Measurements from ENCODE around the gene NUP133. TPM values are rescaled to one million over a fixed set of nuclear protein-coding genes. Genes with fewer than 3 reads are reported as not detected.
"Not testable (repeated sequence)": the region's sequence is repeated elsewhere in the genome, so short reads cannot be mapped to it uniquely, and the experiment has no call there.

Gene NUP133
- polyA plus RNA-seq, 3 donors: 43.2 to 49.0 (median 44.6) TPM

DNA sequence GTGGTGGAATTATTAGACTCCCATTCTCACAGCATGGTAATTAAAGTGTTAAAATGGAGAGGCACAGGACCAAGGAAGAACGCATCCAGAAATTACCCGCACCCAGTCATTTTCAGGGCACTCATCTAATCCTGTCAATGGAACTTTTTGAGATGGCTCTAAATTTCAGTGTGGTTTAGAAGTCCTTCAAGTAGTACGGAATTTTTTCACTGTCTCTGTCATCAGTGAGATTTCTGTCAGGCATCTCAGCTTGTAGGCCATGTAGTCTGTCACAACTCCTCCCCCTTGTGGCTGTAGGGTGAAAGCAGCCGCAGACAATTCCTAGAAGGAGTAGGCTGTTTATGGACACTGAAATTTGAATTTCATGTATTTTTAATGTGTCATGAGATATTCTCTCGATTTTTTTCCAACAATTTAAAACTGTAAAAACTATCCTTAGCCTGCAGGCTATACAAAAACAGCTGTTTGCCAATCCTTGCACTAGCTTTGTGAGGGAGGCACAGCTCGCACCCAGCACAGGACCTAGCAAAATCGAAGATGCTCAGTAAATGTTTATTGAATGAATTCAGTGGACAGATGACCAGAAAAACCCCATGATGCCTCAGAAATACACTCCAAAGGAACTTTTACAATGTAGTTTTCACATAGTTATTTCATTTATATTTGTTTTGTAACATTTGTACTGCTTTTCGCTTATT, 6.6 kb upstream of the NUP133 start:
- peak; percentile 57 for DNase-seq

DNA sequence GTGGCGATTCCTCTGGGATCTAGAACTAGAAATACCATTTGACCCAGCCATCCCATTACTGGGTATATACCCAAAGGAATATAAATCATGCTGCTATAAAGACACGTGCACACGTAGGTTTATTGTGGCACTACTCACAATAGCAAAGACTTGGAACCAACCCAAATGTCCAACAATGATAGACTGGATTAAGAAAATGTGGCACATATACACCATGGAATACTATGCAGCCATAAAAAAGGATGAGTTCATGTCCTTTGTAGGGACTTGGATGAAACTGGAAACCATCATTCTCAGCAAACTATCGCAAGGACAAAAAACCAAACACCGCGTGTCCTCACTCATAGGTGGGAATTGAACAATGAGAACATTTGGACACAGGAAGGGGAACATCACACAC, 3.5 kb upstream of the NUP133 start:
- not testable (repeated sequence) for DNase-seq

DNA sequence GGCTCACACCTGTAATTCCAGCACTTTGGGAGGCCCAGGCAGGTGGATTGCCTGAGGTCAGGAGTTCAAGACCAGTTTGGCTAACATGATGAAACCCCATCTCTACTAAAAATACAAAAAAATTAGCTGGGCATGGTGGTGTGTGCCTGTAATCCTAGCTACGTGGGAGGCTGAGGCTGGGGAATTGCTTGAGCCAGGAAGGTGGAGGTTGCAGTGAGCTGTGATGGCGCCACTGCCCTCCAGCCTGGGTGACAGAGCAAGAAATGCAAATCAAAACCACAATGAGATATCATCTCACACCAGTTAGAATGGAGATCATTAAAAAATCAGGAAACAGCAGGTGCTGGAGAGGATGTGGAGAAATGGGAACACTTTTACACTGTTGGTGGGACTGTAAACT, 3.1 kb upstream of the NUP133 start:
- DNase-seq: not testable (repeated sequence)

DNA sequence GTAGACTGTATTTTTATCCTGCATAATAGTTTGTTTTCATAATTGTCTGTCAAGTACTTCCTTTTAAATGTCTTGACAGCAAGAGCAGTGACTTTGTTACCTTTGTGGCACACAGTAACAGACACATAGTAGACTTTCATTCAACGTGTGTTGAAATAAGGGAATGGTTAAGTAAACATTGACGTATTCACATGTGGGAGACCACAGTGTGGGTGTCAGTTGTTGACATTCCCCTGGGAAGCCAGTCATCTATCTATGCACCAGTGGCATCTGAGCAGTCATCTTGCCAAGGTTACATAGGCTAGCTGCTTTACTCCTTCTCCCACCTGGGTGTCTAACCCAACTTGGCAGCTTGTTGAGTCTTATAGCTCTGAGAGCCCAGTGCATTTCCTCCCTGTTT, 1.4 kb upstream of the NUP133 start:
- no peak for DNase-seq

DNA sequence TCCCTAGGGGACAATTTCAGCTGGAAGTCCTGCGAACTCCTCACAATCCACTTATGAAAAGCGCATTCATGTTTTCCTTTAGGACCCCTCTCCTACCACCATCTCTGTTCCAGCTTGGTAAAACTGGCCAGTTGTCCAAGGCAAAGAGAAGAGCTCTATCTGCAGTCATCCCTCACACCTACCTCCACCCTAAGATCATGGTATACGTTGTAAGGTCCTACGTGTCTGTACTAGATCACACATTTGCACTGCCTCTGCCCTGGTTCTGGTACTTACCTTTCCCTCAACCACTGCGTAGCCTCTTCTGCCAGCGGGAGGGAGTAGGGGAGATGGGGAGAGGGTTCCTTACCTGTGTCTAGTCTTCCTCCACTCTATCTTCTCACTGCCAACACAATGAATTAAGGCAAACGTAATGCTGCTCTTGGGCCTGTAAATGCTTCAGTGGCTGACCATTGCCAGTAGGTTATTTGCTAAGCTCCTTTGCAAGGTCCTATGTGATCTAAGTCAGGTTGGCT, 739 bp upstream of the NUP133 start:
- DNase-seq: no peak

DNA sequence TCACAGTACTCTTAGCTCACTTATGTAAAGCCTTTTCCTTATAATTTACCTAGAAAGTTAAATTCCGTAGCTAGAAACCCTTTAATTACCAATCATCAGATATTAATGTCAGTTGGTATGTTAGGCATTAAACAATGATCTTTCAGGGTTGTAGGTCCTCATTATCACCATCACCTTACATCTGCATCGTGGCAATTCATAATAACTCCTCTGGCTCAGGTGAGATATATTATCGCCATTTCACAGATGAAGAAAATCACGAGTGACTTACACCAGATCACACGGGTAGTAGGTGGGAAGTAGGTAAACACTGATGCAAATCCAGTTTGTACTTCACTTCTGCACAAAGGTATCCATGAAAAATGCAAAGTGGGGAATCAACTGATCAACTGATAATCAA, 639 bp downstream of the NUP133 start:
- DNase-seq: no peak

DNA sequence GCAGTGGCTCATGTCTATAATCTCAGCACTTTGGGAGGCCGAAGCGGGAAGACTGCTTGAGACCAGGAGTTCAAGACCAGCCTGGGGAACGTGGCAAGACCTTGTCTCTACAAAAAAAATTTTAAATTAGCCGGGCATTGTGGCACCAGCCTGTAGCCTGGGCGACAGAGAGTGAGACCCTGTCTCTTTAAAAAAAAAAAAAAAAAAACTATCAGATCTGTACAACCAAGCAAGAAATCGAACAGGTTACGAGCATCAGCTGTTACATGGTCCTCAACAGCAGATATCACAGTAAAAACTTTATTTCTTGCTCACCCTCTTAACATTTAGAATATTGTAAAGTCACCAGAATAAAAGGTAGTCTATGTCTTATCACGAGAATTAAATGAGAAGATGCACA, 1.5 kb downstream of the NUP133 start:
- no peak for DNase-seq

DNA sequence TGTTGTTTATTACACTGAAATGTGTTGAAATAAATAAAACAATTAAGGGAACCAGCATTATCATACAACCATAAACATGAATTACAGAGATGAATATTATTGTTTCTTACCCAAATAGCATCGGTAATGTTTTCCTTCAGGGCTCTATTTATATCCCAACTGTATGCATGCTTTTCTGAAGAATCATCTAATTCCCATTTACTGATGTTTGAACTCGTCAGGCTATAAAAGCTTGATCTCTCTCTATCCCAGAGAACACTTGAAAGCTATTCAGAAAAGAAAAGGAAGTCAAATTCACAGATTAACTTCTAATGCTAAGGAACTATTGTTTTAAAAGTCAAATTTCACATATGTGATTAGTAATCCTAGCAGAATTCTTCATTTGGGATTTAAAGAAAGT, 12.4 kb downstream of the NUP133 start:
- DNase-seq: no peak

DNA sequence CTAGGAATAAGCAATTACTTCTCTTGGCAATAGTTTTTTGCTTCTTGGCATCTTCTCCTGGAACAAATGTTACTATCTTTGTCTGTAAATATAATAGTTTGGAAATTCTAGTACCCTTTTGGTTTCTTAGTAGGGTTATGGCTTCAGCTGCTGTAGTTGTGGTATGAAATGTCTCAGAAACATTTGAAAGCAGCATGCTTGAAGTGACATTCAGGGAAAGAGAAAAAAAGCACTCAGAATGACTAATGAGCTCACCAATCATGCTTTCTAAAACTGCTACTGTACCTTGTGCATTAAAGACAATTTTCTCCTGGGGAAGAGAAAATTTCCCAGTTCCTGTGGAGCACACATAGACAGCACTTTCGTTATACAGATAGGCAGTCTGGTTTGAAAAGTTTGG, 21.0 kb downstream of the NUP133 start:
- DNase-seq: no peak

DNA sequence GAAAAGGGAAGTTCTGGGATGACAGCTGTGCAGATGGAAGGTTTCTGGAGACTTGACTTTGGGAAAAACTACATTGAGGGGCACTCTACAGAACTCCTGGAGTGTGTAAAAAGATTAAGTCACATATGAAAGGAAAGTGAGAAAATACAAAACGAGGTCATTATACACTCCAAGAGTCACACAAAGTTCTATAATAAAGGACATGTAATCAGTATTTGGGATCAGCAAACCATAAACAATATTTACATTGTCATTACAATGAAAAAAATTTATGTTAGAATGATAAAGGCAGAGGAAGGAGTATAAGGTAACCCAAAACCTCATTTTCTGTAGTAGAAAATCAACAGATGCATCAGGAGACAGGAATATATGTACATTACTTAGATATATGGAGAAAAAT, 22.8 kb downstream of the NUP133 start:
- DNase-seq: no peak

DNA sequence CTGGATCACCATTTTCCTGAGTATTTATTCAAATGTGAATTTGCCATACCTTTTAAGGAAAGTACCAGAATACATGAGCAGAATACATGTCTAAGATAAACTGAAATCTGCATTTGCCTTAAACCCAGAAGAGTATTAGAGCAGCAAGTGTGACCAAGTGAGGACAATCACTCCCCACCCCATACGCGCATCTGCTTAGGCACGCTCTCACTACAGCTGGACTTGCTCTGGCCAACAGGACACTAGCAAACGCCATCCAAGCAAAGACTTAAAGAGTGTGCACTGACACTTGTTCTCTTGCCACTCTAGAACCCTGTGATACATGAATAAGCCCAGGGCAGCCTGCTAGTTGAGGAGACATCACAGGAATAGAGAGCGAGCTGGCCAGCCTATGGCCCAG, 25.6 kb downstream of the NUP133 start:
- DNase-seq: no peak

DNA sequence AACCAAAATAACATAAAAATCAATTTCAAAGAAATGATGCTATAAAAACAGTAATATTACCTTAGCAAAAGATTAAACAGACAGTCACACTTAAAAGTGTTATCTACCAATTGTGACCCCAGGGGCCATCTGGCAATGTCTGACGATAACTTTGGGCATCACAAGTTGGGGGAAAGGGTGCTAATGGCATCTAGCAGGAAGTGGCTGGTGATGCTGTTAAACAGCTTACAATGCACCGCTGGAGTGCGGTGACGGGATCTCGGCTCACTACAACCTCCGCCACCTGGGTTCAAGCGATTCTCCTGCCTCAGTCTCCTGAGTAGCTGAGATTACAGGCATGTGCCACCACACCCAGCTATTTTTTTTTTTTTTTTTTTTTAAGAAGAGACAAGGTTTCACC, 27.6 kb downstream of the NUP133 start:
- DNase-seq: no peak

DNA sequence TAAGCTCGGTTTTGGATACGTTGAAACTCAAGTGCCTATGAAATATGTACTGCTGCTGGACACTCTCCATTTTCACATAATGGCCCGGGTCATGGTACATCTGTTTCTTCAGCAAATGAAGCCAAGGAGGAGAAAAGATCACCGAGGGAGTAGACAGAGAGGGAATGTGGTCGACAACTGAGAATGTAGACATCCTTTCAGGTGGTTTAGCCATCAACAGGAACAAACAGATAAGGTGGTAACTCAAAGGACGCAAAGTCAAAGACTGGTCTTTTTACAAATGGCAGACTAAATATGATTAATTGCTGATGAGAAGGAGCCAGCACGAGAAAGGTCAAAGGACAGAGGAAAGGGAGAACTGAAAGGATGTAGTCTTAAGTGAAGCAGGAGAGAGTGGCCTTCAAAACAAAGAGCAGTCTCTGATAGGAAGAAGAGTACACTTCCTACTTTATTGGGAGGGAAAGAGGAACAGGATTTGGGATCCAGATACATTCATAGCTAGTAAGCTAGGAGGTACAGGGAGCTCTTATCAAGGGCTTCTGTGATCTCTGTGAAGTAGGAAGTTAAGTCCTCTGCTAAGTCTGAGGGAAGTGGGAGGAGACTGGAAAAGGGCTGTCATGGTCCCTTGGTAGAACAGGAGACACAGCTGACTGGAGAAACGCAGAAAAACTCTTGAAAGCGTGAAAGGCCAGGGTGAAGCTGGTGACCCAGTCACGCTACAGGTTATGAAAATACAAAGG, 28.3 kb downstream of the NUP133 start:
- DNase-seq: peak; percentile 4

DNA sequence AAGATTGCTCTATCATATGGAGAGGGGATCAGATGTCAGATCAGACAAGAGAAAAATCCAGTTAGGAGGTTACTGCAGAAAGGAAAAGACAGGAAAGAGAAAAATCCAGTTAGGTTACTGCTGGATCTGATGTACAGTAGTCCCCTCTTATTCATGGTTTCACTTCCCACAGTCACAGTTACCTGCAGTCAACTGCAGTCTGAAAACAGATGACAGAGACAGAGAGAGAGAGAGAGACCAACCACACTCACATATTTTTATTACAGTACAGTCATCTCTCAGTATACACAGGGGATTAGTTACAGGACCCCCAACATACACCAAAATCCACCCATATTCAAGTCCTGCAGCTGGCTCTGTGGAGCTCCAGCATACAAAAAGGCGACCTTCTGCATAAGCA, 29.3 kb downstream of the NUP133 start:
- no peak for DNase-seq

DNA sequence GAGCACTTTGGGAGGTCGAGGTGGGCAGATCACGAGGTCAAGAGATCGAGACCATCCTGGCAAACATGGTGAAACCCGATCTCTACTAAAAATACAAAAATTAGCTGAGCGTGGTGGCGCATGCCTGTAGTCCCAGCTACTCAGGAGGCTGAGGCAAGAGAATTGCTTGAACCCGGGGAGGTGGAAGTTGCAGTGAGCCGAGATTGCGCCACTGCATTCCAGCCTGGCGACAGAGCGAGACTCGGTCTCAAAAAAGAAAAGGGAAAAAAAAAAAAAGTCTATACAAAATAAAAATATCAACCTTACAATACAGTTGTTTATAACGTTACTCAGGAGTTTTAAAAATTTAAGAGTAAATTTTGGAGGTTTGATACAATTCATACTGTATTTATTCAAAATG, 32.3 kb downstream of the NUP133 start:
- not testable (repeated sequence) for DNase-seq

DNA sequence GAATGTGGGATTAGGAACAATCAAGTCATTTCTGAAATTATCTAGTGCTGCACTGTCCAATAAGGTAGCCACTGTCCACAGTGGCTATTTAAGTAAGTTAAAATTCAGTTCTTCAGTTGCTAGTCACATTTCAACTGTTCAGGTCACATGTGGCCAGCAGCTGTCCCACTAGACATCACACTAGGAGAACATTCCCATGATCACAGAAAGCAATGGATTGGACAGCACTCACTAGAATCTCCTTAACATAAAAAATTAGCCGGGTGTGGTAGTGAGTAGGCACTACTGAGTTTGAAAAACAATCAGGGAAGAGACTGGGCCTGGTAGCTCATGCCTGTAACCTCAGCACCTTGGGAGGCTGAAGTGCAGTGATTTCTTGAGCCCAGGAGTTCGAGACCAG, 33.6 kb downstream of the NUP133 start:
- DNase-seq: no peak

DNA sequence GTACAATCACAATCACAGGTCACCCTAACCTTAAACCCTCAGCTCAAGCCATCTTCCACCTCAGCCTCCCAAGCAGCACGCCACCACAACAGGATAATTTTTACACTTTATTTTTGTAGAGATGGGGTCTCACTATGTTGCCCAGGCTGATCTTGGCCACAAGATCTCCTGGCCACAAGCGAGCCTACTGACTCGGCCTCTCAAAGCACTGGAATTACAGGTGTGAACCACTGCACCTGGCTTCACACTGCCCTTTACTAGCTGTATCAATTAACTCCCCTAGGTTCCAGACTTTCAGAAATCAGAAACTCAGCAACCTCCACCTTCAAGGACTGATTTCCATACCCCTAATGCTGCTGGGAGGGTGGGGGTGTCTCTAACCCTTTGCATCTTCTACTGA, 37.0 kb downstream of the NUP133 start:
- no peak for DNase-seq

DNA sequence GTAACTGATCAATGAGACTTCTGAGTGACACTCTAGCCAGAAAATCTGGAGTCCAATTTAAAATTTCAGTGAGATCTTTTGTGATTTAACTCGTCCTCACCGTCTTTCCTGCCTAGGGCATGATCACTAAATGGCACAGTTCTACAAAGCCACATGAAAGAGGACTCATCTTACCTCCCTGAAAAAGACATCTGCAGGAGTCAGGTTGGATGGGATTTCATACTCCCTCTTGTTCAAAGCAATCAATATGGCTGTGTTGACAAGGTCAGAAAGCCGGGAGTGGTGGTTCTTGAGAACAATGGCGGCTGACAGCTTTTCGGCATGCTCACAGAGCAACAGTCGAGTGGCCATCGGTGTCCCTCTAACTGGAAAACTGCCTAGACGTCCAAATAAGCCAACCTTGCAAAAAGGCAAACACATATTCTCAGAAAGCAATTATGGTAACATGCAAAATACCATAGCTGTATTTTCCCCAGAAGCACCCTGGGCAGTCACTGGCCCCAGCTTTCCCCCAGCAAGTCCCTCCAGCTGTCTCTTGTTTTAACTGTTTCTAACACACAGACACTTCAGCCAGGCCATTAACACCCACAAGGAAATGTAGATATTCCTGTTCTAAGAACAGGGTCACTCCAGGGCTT, 37.6 kb downstream of the NUP133 start:
- DNase-seq: no peak

DNA sequence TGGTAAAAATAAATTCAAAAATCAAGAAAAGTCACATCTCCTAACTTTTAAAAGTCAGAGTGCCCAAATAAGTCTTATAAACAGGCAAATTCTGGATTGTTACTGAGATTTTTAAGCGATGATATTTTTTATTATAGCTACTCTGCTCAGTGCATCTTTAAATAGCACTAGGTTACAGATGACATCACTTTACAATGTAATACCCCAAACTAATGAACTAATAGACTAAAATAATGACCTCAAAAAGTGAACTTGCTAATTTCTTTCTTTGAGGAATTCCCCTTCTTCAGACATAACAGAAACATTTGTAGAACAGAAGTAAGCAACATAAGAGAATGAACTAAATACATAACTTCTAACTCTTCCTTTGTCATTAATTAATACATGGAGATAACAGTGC, 41.3 kb downstream of the NUP133 start:
- no peak for DNase-seq

DNA sequence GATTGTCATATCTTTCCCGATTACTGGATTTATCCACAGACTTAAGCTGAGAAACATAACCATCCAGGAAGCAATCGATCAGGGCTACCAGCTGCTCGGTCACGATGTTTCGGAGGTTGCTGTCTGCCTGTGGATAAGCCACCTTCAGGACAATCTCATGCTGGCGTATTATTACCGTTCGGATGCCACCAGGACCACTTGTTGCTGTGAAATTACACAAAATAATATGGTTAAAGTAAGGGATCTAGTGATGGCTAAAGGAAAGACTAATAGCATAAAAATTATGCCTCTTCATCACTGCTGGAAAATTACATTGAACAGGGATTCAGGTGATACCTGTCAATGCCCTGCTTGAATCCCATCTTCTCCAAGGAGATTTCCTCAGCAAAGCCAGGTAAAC, 43.5 kb downstream of the NUP133 start:
- DNase-seq: no peak

DNA sequence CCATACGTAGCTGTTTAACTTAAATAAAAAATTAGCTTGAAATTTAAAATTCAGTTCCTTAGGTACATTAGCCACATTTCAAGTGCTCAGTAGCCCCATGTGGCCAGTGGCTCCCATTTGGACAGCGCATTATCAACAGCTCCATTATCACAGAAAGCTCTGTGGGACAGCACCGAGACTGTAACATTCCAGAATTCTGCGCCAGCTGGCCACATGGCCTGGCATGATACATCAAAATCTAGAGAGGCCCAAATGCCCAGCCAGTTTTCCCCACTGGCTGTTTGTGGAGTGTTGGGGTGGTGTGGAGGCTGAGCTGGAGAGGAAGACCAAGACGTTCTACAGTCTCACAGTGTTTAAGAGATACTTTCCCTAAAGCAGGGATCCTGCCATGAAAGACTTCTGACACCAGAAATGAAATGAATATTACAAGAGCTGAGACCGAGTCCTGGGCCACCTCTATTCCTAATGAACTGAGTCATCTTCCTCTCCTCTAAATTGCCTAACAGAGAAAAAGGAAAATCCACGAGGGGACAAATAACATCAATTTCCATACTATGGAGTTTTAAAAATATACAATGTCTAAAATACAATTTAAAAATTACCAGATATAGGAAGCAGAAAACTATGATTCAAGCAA, 47.0 kb downstream of the NUP133 start:
- no peak for DNase-seq

DNA sequence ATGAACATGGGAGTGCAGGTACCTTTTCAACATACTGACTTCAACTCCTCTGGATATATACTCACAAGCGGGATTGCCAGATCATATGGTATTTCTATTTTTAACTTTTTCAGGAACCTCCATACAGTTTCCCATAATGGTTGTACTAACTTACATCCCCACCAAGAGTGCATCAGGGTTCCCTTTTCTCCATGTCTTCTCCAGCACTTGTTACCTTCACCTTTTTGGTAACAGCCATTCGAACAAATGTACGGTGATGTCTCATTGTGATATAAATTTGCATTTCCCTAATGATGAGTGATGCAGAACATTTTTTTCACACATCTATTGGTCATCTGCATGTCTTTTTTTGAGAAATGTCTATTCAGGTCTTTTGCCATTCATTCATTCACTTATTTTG, 48.3 kb downstream of the NUP133 start:
- no peak for DNase-seq

DNA sequence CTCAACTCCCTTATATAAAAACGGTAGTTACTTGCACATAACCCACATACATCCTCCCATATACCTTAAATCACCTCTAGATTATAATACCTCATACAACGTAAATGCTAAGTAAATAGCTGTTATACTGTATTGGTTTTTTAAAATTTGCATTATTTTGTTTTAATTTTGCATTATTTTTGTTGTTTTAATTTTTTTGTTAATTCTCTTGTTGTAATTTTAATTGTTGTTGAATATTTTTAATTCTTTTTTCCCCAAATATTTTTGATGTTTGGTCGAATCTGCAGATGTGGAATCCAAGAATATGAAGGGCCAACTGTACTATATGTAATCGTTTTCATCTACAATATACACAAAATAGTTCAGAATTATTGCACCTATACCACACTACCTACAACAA, 50.7 kb downstream of the NUP133 start:
- no peak for DNase-seq

Data from renal pelvis (tissue), 4 donors.